Endodermal cell (in vitro differentiated cells): ENCODE data around the gene CTTNBP2NL. TPM values are rescaled to one million over a fixed set of nuclear protein-coding genes. Genes with fewer than 3 reads are reported as not detected.

ENCODE experiments used
- DNase-seq: peaks from one replicate; pipeline ENCODE4 v3.0.0-alpha.2; 2017
- H3K27ac ChIP-seq: 2 replicates; pipeline ENCODE4 v1.5.1; 2013; ENCODE audit warnings: mild to moderate bottlenecking, low read depth, low read length, moderate library complexity
- H3K27me3 ChIP-seq: 2 replicates; pipeline ENCODE4 v1.6.1; 2013; ENCODE audit warnings: mild to moderate bottlenecking, low read length, moderate library complexity; ENCODE audit not compliant: insufficient read depth, control insufficient read depth, poor library complexity, severe bottlenecking
- H3K36me3 ChIP-seq: 2 replicates; pipeline ENCODE4 v1.7.0; 2013; ENCODE audit warnings: mild to moderate bottlenecking, low read length, moderate library complexity; ENCODE audit not compliant: control insufficient read depth, insufficient read depth
- H3K4me1 ChIP-seq: one replicate; pipeline ENCODE4 v1.7.0; 2013; ENCODE audit warnings: low read length; ENCODE audit not compliant: control insufficient read depth, insufficient read depth
- H3K4me3 ChIP-seq: 2 replicates; pipeline ENCODE4 v1.5.1; 2013; ENCODE audit warnings: mild to moderate bottlenecking, low read length, moderate library complexity
- H3K9ac ChIP-seq: 2 replicates; pipeline ENCODE4 v1.6.1; 2013; ENCODE audit warnings: mild to moderate bottlenecking, low read length, moderate library complexity; ENCODE audit not compliant: poor library complexity, severe bottlenecking; ENCODE audit errors: extremely low read depth
- H3K9me3 ChIP-seq: 2 replicates; pipeline ENCODE4 v1.6.1; 2013; ENCODE audit warnings: mild to moderate bottlenecking, low read length, moderate library complexity; ENCODE audit not compliant: control insufficient read depth
- H3K27ac Mint-ChIP-seq: 2 replicates; pipeline ENCODE4 v1.8.0; 2020; ENCODE audit warnings: mixed read lengths
- H3K27me3 Mint-ChIP-seq: 2 replicates; pipeline ENCODE4 v1.8.0; 2021; ENCODE audit warnings: mild to moderate bottlenecking, mixed read lengths; ENCODE audit not compliant: insufficient read depth
- H3K36me3 Mint-ChIP-seq: 2 replicates; pipeline ENCODE4 v1.8.0; 2020; ENCODE audit warnings: low read depth, mixed read lengths
- H3K4me1 Mint-ChIP-seq: 2 replicates; pipeline ENCODE4 v1.8.0; 2020; ENCODE audit warnings: mixed read lengths
- H3K4me3 Mint-ChIP-seq: 2 replicates; pipeline ENCODE4 v1.8.0; 2020; ENCODE audit warnings: mild to moderate bottlenecking, moderate library complexity, mixed read lengths
- H3K9me3 Mint-ChIP-seq: 2 replicates; pipeline ENCODE4 v1.8.0; 2020; ENCODE audit warnings: mild to moderate bottlenecking, mixed read lengths
- WGBS, 2 experiments: methylation state at CpG; one replicate each; pipeline versions ENCODE4 v1.1.5 to v1.1.7; 2013; ENCODE audit warnings: missing lambda C conversion rate in 2 of 2, mixed read lengths in 1 of 2; ENCODE audit not compliant: insufficient coverage in 1 of 2, insufficient read length in 1 of 2; 5-methylcytosine and 5-hydroxymethylcytosine counted together
- total RNA-seq, 2 donors: library from RNA; stranded (reverse); fragmentation: NEBNext Ultra II Directional in 1 of 2; extraction: Animal tissue kit (Norgen Biotek cat#: 25700) in 1 of 2; gene quantifications; 2 replicates in 1 of 2; 3 replicates in 1 of 2; pipeline ENCODE4 v1.2.1, GENCODE V29; 2021
- TF ChIP-seq, protein P1 (sequence below): fragments of 200-600 bp; sonication (generic); conservative IDR thresholded peaks from 2 replicates; pipeline ENCODE4 v1.5.0; 2021; ENCODE audit warnings: antibody characterized with exemption, mild to moderate bottlenecking

Gene CTTNBP2NL
- total RNA-seq, 2 donors from 2014 or later: 36.0 to 41.5 TPM

- no peaks in the 10 kb centered on the region for H3K27me3 ChIP-seq
- peaks cover 20% of the 10 kb centered on the region for H3K36me3 ChIP-seq
- H3K4me1 Mint-ChIP-seq: no peaks in the 10 kb centered on the region
- TF ChIP-seq, protein P1, sequence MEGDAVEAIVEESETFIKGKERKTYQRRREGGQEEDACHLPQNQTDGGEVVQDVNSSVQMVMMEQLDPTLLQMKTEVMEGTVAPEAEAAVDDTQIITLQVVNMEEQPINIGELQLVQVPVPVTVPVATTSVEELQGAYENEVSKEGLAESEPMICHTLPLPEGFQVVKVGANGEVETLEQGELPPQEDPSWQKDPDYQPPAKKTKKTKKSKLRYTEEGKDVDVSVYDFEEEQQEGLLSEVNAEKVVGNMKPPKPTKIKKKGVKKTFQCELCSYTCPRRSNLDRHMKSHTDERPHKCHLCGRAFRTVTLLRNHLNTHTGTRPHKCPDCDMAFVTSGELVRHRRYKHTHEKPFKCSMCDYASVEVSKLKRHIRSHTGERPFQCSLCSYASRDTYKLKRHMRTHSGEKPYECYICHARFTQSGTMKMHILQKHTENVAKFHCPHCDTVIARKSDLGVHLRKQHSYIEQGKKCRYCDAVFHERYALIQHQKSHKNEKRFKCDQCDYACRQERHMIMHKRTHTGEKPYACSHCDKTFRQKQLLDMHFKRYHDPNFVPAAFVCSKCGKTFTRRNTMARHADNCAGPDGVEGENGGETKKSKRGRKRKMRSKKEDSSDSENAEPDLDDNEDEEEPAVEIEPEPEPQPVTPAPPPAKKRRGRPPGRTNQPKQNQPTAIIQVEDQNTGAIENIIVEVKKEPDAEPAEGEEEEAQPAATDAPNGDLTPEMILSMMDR: no peak
- H3K9ac ChIP-seq: no peak overlapping the region
- H3K9me3 Mint-ChIP-seq: peaks cover 7% of the 10 kb centered on the region
- H3K4me3 Mint-ChIP-seq: no peak overlapping the region
- no peaks in the 10 kb centered on the region for H3K27me3 Mint-ChIP-seq
- no peaks in the 10 kb centered on the region for H3K4me1 ChIP-seq
- H3K9me3 ChIP-seq: no peaks in the 10 kb centered on the region
- H3K36me3 Mint-ChIP-seq: peaks cover 28% of the 10 kb centered on the region
- whole genome bisulfite sequencing, 2 experiments: 80 to 91% methylated on average over 1 to 5 of the region's 5 CpGs
- no peak overlapping the region for H3K27ac ChIP-seq
- no peak overlapping the region for H3K27ac Mint-ChIP-seq
- H3K4me3 ChIP-seq: no peak overlapping the region
- no peak for DNase-seq
Observed at GRCh38 chr1:112440574-112440973, 44.6 kb downstream of the CTTNBP2NL start.

DNA sequence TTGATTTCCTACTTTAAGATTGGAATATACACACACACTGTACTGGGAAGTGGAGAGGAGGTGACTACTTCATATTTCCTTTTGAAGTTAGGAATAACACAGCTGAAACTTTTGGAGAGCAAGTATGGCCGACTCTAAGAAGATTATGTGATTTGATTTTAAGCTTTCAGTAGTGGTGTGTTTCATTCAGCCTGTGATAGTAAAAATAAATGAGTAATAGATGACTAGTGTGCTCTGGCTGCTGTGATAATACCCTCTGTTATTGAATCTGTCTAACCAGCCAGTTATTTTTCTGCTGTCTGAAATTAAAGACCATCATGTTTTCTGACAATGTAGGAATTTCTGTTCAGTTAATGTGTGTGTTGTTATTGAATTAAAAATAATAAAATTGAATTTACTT lies 48.3 kb downstream of the CTTNBP2NL start:
- Histone ChIP-seq H3K9me3 (no peaks in the 10 kb centered on the region), H3K36me3 (peaks cover 27% of the 10 kb centered on the region), H3K4me1 (no peaks in the 10 kb centered on the region), H3K27ac (no peak overlapping the region), H3K4me3 (no peak overlapping the region), H3K9ac (no peak overlapping the region), H3K27me3 (no peaks in the 10 kb centered on the region)
- Mint-ChIP-seq H3K4me1 (peaks cover 7% of the 10 kb centered on the region), H3K9me3 (peaks cover 2% of the 10 kb centered on the region), H3K27ac (no peak overlapping the region), H3K36me3 (peaks cover 18% of the 10 kb centered on the region), H3K27me3 (no peaks in the 10 kb centered on the region), H3K4me3 (no peak overlapping the region)
- no peak for DNase-seq
- WGBS, 2 experiments: 93 to 100% methylated on average over 1 of the region's 1 CpG
- TF ChIP-seq, protein P1: no peak

- H3K27ac ChIP-seq: no peak overlapping the region
- H3K4me3 Mint-ChIP-seq: no peak overlapping the region
Observed at GRCh38 chr1:112445596-112445995, 49.6 kb downstream of the CTTNBP2NL start.

More at GRCh38 chr1:112445596-112445995, 49.6 kb downstream of the CTTNBP2NL start:
- TF ChIP-seq, protein P1: no peak
- Mint-ChIP-seq H3K27ac (no peak overlapping the region), H3K4me1 (peaks cover 10% of the 10 kb centered on the region), H3K36me3 (peaks cover 25% of the 10 kb centered on the region), H3K27me3 (no peaks in the 10 kb centered on the region), H3K9me3 (peaks cover 2% of the 10 kb centered on the region)
- H3K4me1 ChIP-seq: no peaks in the 10 kb centered on the region
- no peak overlapping the region for H3K4me3 ChIP-seq
- WGBS, 2 experiments: 86% methylated on average over 1 of the region's 1 CpG; no CpG with 5 or more reads in 1 of the 2 experiments
- no peaks in the 10 kb centered on the region for H3K9me3 ChIP-seq
- no peak for DNase-seq
- no peak overlapping the region for H3K9ac ChIP-seq
- H3K27me3 ChIP-seq: no peaks in the 10 kb centered on the region
- peaks cover 39% of the 10 kb centered on the region for H3K36me3 ChIP-seq
